ENCODE results near the gene SSBP2. TPM values are rescaled to one million over a fixed set of nuclear protein-coding genes. Genes with fewer than 3 reads are reported as not detected.

SSBP2 gene
- total and polyA plus RNA-seq, 2 donors (not counting 1 experiment from before 2014, with no cell fraction given) = 44.4 to 63.1 TPM

- H3K9ac ChIP-seq (ENCODE audit: insufficient read depth, low read length) = no peak overlapping the region
- H4K20me1 ChIP-seq (ENCODE audit: control insufficient read depth, extremely low read depth, insufficient read depth, low read length) = no peaks in the 10 kb centered on the region
- no peak overlapping the region for H3K27ac ChIP-seq (ENCODE audit: insufficient read depth, low read length)
Measured at GRCh38 chr5:81646469-81646995, 104.4 kb downstream of the SSBP2 start.

GRCh38 chr5:81642210-81642609 lies 108.7 kb downstream of the SSBP2 start:
- Histone ChIP-seq H3K27me3 (ENCODE audit: control insufficient read depth, insufficient read depth, low read length) (no peaks in the 10 kb centered on the region), H3K4me2 (ENCODE audit: extremely low read depth, insufficient read depth, low read length) (no peak overlapping the region), H3K27ac (ENCODE audit: insufficient read depth, low read length) (no peak overlapping the region), H3K4me1 (ENCODE audit: control insufficient read depth, extremely low read depth, insufficient read depth, low read length) (peaks cover 3% of the 10 kb centered on the region), H3K79me2 (ENCODE audit: control insufficient read depth, insufficient read depth, low read length) (no peaks in the 10 kb centered on the region), H3K9ac (ENCODE audit: insufficient read depth, low read length) (no peak overlapping the region), H3K4me3 (replicated peaks in 1 of 4; ENCODE audit: control extremely low read depth in 1 of 4, insufficient read depth in 1 of 4, low read depth in 3 of 4, low read length in 4 of 4) (no peak overlapping the region), H3K36me3 (ENCODE audit: control insufficient read depth, insufficient read depth, low read length) (no peaks in the 10 kb centered on the region), H4K20me1 (ENCODE audit: control insufficient read depth, extremely low read depth, insufficient read depth, low read length) (no peaks in the 10 kb centered on the region), H3K9me3 (ENCODE audit: control insufficient read depth, insufficient read depth, low read depth, low read length) (no peaks in the 10 kb centered on the region), H2AFZ (ENCODE audit: low read length) (no peak overlapping the region)
- no peak for DNase-seq (ENCODE audit: low read depth in 2 of 2)
- TF ChIP-seq EZH2 (IDR thresholded peaks at IDR 0.05; ENCODE audit: low read length, missing control alignments) (no peak), CTCF (conservative IDR thresholded peaks at IDR 0.05 in 1 of 2, IDR thresholded peaks at IDR 0.05 in 1 of 2; ENCODE audit: low read depth in 1 of 2, low read length in 2 of 2) (no peak)

More at GRCh38 chr5:81646469-81646995, 104.4 kb downstream of the SSBP2 start:
- Histone ChIP-seq H3K79me2 (ENCODE audit: control insufficient read depth, insufficient read depth, low read length) (no peaks in the 10 kb centered on the region), H3K36me3 (ENCODE audit: control insufficient read depth, insufficient read depth, low read length) (no peaks in the 10 kb centered on the region), H3K4me3 (replicated peaks in 1 of 4; ENCODE audit: control extremely low read depth in 1 of 4, insufficient read depth in 1 of 4, low read depth in 3 of 4, low read length in 4 of 4) (no peak overlapping the region), H3K4me1 (ENCODE audit: control insufficient read depth, extremely low read depth, insufficient read depth, low read length) (no peaks in the 10 kb centered on the region), H3K27me3 (ENCODE audit: control insufficient read depth, insufficient read depth, low read length) (no peaks in the 10 kb centered on the region), H3K9me3 (ENCODE audit: control insufficient read depth, insufficient read depth, low read depth, low read length) (no peaks in the 10 kb centered on the region), H3K4me2 (ENCODE audit: extremely low read depth, insufficient read depth, low read length) (no peak overlapping the region), H2AFZ (ENCODE audit: low read length) (no peak overlapping the region)
- TF ChIP-seq EZH2 (IDR thresholded peaks at IDR 0.05; ENCODE audit: low read length, missing control alignments) = no peak
- no peak for TF ChIP-seq CTCF (conservative IDR thresholded peaks at IDR 0.05 in 1 of 2, IDR thresholded peaks at IDR 0.05 in 1 of 2; ENCODE audit: low read depth in 1 of 2, low read length in 2 of 2)
- DNase-seq (ENCODE audit: low read depth in 2 of 2) = no peak

GRCh38 chr5:81639556-81639955 lies 111.3 kb downstream of the SSBP2 start:
- Histone ChIP-seq H3K79me2 (ENCODE audit: control insufficient read depth, insufficient read depth, low read length) (no peaks in the 10 kb centered on the region), H4K20me1 (ENCODE audit: control insufficient read depth, extremely low read depth, insufficient read depth, low read length) (no peaks in the 10 kb centered on the region), H3K4me3 (replicated peaks in 1 of 4; ENCODE audit: control extremely low read depth in 1 of 4, insufficient read depth in 1 of 4, low read depth in 3 of 4, low read length in 4 of 4) (no peak overlapping the region), H3K9me3 (ENCODE audit: control insufficient read depth, insufficient read depth, low read depth, low read length) (no peaks in the 10 kb centered on the region), H3K36me3 (ENCODE audit: control insufficient read depth, insufficient read depth, low read length) (no peaks in the 10 kb centered on the region), H3K27ac (ENCODE audit: insufficient read depth, low read length) (peak overlapping the region; percentile 36), H2AFZ (ENCODE audit: low read length) (no peak overlapping the region), H3K9ac (ENCODE audit: insufficient read depth, low read length) (no peak overlapping the region), H3K27me3 (ENCODE audit: control insufficient read depth, insufficient read depth, low read length) (no peaks in the 10 kb centered on the region), H3K4me1 (ENCODE audit: control insufficient read depth, extremely low read depth, insufficient read depth, low read length) (peaks cover 3% of the 10 kb centered on the region), H3K4me2 (ENCODE audit: extremely low read depth, insufficient read depth, low read length) (peak overlapping the region; percentile 32)
- TF ChIP-seq EZH2 (IDR thresholded peaks at IDR 0.05; ENCODE audit: low read length, missing control alignments) (no peak), CTCF (conservative IDR thresholded peaks at IDR 0.05 in 1 of 2, IDR thresholded peaks at IDR 0.05 in 1 of 2; ENCODE audit: low read depth in 1 of 2, low read length in 2 of 2) (no peak)
- peak in 1 of 2 donors; percentile 59 for DNase-seq (ENCODE audit: low read depth in 2 of 2)
